ENCODE results near the gene CRTC3.
A peak's percentile ranks its signal among the peaks of the same experiment; 100 is the strongest.
"Not testable (repeated sequence)": the region's sequence is repeated elsewhere in the genome, so short reads cannot be mapped to it uniquely, and the experiment has no call there.

CRTC3 gene

GRCh38 chr15:90624278-90624981, 94.7 kb downstream of the CRTC3 start:
- no peak for DNase-seq (ENCODE audit: low spot score)

GRCh38 chr15:90625037-90625436, 95.3 kb downstream of the CRTC3 start:
- no peak for DNase-seq (ENCODE audit: low spot score)

DNA sequence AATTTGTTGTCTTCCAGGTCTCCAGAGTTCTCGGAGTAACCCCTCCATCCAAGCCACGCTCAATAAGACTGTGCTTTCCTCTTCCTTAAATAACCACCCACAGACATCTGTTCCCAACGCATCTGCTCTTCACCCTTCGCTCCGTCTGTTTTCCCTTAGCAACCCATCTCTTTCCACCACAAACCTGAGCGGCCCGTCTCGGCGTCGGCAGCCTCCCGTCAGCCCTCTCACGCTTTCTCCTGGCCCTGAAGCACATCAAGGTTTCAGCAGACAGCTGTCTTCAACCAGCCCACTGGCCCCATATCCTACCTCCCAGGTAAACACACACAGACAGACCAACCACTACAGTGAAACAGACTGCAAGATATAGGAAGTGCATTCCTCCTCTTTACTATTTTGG, 99.5 kb downstream of the CRTC3 start:
- DNase-seq (ENCODE audit: low spot score), result no peak

DNA sequence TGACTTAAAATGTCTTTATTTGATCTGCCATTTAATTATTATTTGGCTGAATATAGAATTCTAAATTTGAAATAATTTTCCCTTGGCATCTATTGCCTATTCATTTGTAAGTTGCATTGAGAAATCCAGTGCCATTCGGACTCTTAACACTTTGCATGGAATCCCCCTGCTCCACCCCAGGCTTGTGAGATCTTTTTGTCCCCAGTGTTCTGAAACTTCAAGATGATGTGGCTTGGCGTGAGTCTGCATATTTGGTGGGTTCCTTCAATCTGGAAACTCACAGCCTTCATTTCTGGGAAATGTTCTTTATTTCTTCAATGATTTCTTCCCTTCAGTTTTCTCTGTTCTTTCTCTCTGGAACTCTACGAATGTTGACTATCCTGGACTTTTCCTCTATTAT, 103.6 kb downstream of the CRTC3 start:
- DNase-seq (ENCODE audit: low spot score), result no peak

DNA sequence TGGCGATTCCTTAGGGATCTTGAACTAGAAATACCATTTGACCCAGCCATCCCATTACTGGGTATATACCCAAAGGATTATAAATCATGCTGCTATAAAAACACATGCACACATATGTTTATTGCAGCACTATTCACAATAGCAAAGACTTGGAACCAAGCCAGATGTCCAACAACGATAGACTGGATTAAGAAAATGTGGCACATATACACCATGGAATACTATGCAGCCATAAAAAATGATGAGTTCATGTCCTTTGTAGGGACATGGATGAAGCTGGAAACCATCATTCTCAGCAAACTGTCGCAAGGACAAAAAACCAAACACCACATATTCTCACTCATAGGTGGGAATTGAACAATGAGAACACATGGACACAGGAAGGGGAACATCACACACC, 107.3 kb downstream of the CRTC3 start:
- not testable (repeated sequence) for DNase-seq (ENCODE audit: low spot score)

DNA sequence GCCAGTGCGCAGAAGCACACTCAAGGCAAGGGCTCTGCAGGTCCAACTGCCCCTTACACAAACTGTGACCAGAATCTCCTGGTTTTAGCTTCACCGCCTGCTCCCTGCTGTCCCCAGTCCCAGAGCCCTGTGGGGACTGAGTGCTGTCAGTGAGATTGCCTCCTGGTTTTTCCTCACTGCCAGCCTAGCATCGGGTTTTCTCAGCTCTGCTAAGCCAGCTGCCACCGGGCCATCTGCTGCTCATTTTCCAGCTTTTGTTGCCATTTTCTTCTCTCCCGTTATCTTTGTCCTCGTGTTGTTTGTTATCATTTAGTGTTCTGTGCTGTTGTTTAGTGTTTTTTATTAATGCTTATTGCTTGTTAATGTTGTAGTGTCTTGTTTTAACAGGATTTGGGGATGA, 108.0 kb downstream of the CRTC3 start:
- DNase-seq (ENCODE audit: low spot score), result no peak

DNA sequence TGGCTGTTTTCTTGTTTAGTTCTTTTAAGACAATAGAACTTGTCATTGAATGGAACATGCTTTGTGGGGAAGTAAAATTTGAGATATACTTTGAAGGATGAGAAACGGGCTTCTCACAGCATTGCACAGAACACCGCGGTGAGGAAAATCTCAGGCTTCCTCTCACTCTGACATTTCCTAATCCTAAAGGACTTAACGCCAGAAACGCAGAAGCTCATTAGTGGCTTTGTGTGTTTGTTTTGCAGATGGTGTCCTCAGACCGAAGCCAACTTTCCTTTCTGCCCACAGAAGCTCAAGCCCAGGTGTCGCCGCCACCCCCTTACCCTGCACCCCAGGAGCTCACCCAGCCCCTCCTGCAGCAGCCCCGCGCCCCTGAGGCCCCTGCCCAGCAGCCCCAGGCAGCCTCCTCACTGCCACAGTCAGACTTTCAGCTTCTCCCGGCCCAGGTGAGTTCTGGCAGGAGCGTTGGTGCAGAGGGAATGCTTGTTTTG, 108.5 kb downstream of the CRTC3 start:
- no peak for DNase-seq (ENCODE audit: low spot score)

- DNase-seq (ENCODE audit: low spot score), result no peak
Measured at GRCh38 chr15:90638963-90639362, 109.2 kb downstream of the CRTC3 start.

GRCh38 chr15:90640862-90641261, 111.1 kb downstream of the CRTC3 start:
- DNase-seq (ENCODE audit: low spot score), result no peak

DNA sequence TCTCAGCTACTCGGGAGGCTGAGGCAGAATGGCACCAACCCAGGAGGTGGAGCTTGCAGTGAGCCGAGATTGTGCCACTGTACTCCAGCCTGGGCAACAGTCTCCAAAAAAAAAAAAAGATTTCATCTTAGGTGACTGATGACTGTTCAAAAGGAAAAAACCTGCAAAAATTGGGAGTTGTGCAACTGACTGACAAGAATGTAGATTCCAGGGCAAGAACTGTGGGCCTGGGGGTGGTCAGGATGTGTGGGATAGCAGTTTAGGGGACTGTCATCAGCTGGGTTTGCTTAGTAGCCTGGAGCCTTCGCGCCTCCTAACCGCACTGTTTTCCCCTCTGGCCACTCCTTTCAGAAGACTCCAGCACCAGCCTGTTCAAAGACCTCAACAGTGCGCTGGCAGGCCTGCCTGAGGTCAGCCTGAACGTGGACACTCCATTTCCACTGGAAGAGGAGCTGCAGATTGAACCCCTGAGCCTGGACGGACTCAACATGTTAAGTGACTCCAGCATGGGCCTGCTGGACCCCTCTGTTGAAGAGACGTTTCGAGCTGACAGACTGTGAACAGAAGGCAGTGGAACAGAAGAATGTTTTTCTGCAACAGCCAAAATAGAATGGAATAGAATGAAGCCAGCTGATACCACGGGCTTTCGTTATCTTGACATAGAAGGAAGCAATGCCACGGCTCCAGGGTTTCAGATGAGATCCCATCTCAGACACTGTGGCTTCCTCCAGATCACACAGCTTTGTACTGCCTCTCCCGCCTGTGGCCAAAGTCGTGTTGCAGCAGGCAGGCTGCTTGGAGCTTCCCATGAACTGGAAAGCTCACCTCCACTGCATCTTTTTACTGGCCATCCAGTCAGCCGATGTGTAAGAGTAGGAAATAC, 112.1 kb downstream of the CRTC3 start:
- DNase-seq (ENCODE audit: low spot score), result no peak

- no peak for DNase-seq (ENCODE audit: low spot score)
Measured at GRCh38 chr15:90642464-90643300, 113.0 kb downstream of the CRTC3 start.

GRCh38 chr15:90643301-90643632, 113.5 kb downstream of the CRTC3 start:
- no peak for DNase-seq (ENCODE audit: low spot score)

- DNase-seq (ENCODE audit: low spot score), result no peak
Measured at GRCh38 chr15:90644526-90644925, 114.8 kb downstream of the CRTC3 start.

- no peak for DNase-seq (ENCODE audit: low spot score)
Measured at GRCh38 chr15:90644952-90645725, 115.4 kb downstream of the CRTC3 start.

GRCh38 chr15:90645873-90646575, 116.3 kb downstream of the CRTC3 start:
- DNase-seq (ENCODE audit: low spot score), result no peak

GRCh38 chr15:90646662-90647305, 117.1 kb downstream of the CRTC3 start:
- DNase-seq (ENCODE audit: low spot score), result no peak

GRCh38 chr15:90647326-90647725, 117.6 kb downstream of the CRTC3 start:
- DNase-seq (ENCODE audit: low spot score), result no peak

DNA sequence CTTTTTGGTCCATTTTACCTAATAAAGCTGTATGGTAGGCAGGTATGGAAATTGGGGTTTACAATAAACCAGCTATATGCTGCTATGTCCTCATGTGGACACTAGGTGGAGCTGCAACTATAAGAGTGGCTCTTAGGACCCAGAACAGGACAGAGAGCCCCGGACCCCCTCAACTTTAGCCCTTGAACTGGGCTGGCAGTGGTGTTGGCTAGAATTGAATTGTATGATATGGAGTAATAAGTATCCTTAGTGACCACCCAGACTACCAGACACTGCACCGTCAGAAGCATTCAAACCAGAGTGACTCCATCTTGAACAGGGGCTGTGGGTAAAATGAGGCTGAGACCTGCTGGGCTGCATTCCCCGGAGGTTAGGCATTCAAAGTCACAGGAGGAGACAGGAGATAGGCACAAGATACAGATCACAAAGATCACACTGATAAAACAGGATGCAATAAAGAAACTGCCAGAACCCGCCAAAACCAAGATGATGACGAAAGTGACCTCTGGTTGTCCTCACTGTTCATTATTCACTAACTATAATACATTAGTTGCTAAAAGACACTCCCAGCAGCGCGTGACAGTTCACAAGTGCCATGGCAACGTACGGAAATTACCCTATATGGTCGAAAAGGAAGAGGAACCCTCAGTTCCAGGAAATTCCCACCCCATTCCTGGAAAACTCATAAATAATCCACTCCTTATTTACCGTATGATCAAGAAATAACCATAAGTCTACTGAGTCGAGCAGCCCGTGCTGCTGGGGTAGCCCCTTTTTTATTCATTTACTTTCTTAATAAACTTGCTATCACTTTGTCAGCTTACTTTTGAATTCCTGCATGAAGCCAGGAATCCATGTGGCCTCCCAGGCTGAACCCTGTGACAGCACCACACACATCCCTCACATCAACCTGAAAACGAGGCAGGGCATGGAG, 118.7 kb downstream of the CRTC3 start:
- DNase-seq (ENCODE audit: low spot score), result peak; percentile 59
